Small intestine (tissue), 7 donors: ENCODE results near the gene TRHDE. TPM values are rescaled to one million over a fixed set of nuclear protein-coding genes. Genes with fewer than 3 reads are reported as not detected.

ENCODE experiments used
- DNase-seq, 2 donors: peaks; one replicate each; pipeline versions ENCODE4 v3.0.0 to v3.0.0-alpha.2; 2013
- FAIRE-seq: peaks from 2 replicates; lab custom pipeline; 2012; peaks lifted over from hg19 to GRCh38; lab: Jason Lieb, UNC
- H3K27ac ChIP-seq, 3 donors: one replicate each; pipeline ENCODE4 v1.5.1; 2013; ENCODE audit warnings: low read length in 2 of 3, mild to moderate bottlenecking in 2 of 3, control low read depth in 1 of 3, inconsistent platforms in 1 of 3, low read depth in 1 of 3, moderate library complexity in 1 of 3
- H3K27me3 ChIP-seq, 3 donors: one replicate each; pipeline ENCODE4 v1.6.1; 2013; ENCODE audit warnings: low read length in 3 of 3, inconsistent platforms in 1 of 3; ENCODE audit not compliant: control insufficient read depth in 3 of 3, insufficient read depth in 3 of 3
- H3K36me3 ChIP-seq, 3 donors: one replicate each; pipeline ENCODE4 v1.6.1; 2013; ENCODE audit warnings: low read length in 3 of 3, inconsistent platforms in 1 of 3, low read depth in 1 of 3, mild to moderate bottlenecking in 1 of 3, moderate library complexity in 1 of 3; ENCODE audit not compliant: control insufficient read depth in 3 of 3, insufficient read depth in 2 of 3
- H3K4me1 ChIP-seq, 3 donors: one replicate each; pipeline ENCODE4 v1.6.1; 2013; ENCODE audit warnings: low read length in 2 of 3, inconsistent platforms in 1 of 3, low read depth in 1 of 3, mild to moderate bottlenecking in 1 of 3, moderate library complexity in 1 of 3; ENCODE audit not compliant: control insufficient read depth in 3 of 3, insufficient read depth in 2 of 3
- H3K4me3 ChIP-seq, 3 donors: one replicate each; pipeline ENCODE4 v1.5.1; 2013; ENCODE audit warnings: low read length in 3 of 3, control low read depth in 1 of 3, inconsistent platforms in 1 of 3, low read depth in 1 of 3, mild to moderate bottlenecking in 1 of 3, moderate library complexity in 1 of 3
- H3K9me3 ChIP-seq, 2 donors: one replicate each; pipeline ENCODE4 v1.6.1; 2013; ENCODE audit warnings: low read depth in 1 of 2, low read length in 1 of 2; ENCODE audit not compliant: control insufficient read depth in 2 of 2, insufficient read depth in 1 of 2
- WGBS, 3 donors: extraction: QIAGEN DNeasy Blood & Tissue Kit; methylation state at CpG; one replicate each; pipeline ENCODE4 v1.1.7; 2013; 5-methylcytosine and 5-hydroxymethylcytosine counted together
- polyA plus RNA-seq, 4 donors: library from polyadenylated mRNA; stranded (reverse) in 3 of 4; unstranded in 1 of 4; fragments of 200-250 nt in 3 of 4; fragments of 120-200 nt in 1 of 4; gene quantifications; one replicate each; pipeline versions ENCODE4 v1.2.1 to v1.2.3, GENCODE V29; 2013
- donor health status: healthy with polysubstance abuse.
- donor health status: control.
- donor health status: control.
- donor health status: Bipolar disorder and iron deficiency.
- donor health status: healthy.

Gene TRHDE
- polyA plus RNA-seq, 4 donors, result 0.98 to 14.6 (median 1.8) TPM

DNA sequence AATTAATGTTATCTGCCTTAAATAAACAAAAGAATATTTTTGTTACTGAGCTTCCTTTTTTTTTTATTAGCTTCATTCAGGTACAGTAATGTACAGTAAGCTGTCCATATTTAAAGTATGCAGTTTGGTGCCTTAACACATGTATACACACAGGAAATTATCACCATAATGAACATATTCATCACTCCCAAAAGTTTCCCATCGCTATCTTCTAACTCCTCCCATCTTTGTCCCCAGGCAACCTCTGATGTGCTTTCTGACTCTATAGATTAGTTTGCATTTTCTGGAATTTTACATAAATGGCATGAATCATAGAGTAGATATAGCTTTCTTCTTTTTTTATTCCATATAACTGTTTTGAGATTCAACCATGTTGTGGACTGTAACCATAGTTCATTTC is 193.0 kb downstream of the TRHDE start:
- H3K27me3 ChIP-seq, result no peaks in the 10 kb centered on the region
- DNase-seq (no peak), FAIRE-seq (no peak)
- no peaks in the 10 kb centered on the region for H3K9me3 ChIP-seq
- H3K4me1 ChIP-seq, result no peaks in the 10 kb centered on the region
- H3K4me3 ChIP-seq, result no peak overlapping the region
- no peaks in the 10 kb centered on the region for H3K36me3 ChIP-seq
- no peak overlapping the region for H3K27ac ChIP-seq
- 87 to 91% (median 87%) methylated on average over 1 of the region's 1 CpG for WGBS, 3 donors

DNA sequence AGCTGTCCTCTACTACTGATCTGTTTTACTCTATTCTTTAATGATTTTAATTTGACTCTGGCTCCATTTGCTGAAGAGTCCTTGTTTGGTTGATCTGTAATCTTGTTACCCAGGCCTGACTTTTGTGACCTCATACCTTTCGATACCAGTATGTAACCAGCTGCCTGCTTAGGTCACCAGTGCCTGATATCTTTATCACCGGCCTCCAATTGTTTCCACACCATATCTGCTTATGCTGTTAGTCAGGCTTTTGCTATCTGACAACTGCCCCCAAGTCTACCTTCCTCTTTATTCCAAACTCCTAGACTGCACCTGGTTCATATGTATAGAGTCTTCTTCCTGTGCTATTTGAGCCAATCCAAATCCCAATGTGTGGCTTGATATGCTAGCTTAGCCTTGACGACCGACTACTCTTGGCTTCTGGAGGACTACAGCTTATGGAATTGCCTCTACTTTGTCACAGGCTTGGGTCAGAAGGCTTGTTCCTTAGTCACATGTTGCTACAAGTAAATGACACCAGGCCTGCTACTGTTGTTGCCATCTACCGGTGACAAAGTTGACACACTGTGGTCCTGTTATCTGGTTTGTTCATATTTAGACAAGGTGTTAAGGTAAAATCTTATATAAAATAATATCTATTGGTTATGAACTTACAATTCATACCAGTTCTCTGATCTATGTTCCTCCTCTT is 193.9 kb downstream of the TRHDE start:
- Histone ChIP-seq H3K27ac (no peak overlapping the region), H3K4me3 (no peak overlapping the region), H3K36me3 (no peaks in the 10 kb centered on the region), H3K27me3 (no peaks in the 10 kb centered on the region), H3K9me3 (no peaks in the 10 kb centered on the region), H3K4me1 (no peaks in the 10 kb centered on the region)
- DNase-seq (peak in 1 of 2 donors; percentile 16), FAIRE-seq (no peak)
- WGBS, 3 donors, result 77 to 88% (median 80%) methylated on average over 5 of the region's 5 CpGs

DNA sequence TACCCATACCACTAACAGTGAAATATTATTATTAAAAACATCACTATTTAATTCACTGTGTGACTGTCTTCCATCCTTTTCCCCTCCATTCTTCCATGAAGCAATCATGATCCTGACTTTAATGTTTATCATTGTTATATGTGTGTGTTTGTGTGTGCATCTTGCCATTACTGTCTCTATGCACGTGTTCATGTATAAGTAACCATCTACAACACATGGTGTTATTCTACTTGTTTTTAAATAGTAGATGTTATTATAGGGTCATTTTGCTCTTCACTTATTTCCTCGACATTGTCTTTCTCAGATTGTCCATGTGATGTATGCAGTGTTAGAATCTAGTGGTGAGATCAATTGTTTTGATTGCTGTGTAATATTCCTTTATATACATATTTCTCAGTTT is 195.8 kb downstream of the TRHDE start:
- 90 to 93% (median 90%) methylated on average over 2 of the region's 2 CpGs for WGBS, 3 donors
- Histone ChIP-seq H3K36me3 (no peaks in the 10 kb centered on the region), H3K27ac (no peak overlapping the region), H3K4me3 (no peak overlapping the region), H3K27me3 (no peaks in the 10 kb centered on the region), H3K9me3 (no peaks in the 10 kb centered on the region), H3K4me1 (no peaks in the 10 kb centered on the region)
- DNase-seq (no peak), FAIRE-seq (no peak)

DNA sequence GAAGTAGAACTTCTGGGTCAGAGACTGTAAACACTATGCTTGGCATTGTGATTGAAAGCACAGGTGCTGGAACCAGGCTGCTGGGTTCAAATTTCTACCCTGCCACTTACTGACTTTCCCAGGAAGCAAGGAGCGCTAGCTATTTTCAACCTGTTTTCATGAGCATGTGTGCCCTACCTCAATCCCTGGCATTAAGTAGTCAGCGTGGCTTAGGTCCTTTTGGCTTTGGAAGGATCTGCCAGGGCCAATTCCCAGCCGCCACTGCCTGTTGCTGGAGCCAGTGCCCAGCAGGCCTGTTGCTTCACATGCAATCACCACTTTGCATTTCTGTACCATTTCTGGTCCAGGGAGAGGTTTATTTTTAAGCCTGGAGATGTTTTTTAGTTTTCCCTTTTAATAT is 196.3 kb downstream of the TRHDE start:
- WGBS, 3 donors, result 88 to 91% (median 90%) methylated on average over 3 of the region's 3 CpGs
- no peaks in the 10 kb centered on the region for H3K36me3 ChIP-seq
- FAIRE-seq (no peak), DNase-seq (no peak)
- no peaks in the 10 kb centered on the region for H3K27me3 ChIP-seq
- no peaks in the 10 kb centered on the region for H3K4me1 ChIP-seq
- no peaks in the 10 kb centered on the region for H3K9me3 ChIP-seq
- H3K4me3 ChIP-seq, result no peak overlapping the region
- no peak overlapping the region for H3K27ac ChIP-seq

DNA sequence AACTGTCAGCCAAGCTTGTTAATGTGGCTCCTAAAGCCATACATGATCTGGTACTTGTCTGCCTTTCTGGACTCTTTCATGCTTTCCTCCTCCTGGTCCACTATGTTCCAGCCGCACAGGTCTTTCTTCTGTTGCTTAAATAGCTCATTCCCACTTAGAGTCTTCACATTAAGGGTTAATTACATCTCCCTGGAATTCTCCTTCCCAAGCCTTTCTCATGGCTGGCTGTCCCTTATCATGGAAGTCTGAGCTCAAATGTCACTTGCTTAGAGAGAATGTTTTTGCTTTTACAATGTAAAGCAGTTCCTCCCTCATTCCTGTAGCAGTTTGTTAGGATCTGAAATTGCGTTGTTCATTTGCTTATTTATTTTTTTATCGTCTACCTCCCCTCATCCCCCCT is 199.6 kb downstream of the TRHDE start:
- H3K4me3 ChIP-seq, result no peak overlapping the region
- no peak for DNase-seq
- no peak for FAIRE-seq
- H3K27me3 ChIP-seq, result no peaks in the 10 kb centered on the region
- no peak overlapping the region for H3K27ac ChIP-seq
- no peaks in the 10 kb centered on the region for H3K4me1 ChIP-seq
- peaks cover 0 to 2% (median 0%) of the 10 kb centered on the region in 3 donors for H3K36me3 ChIP-seq
- no peaks in the 10 kb centered on the region for H3K9me3 ChIP-seq
- WGBS, 3 donors, result 44 to 88% (median 71%) methylated on average over 3 of the region's 3 CpGs

DNA sequence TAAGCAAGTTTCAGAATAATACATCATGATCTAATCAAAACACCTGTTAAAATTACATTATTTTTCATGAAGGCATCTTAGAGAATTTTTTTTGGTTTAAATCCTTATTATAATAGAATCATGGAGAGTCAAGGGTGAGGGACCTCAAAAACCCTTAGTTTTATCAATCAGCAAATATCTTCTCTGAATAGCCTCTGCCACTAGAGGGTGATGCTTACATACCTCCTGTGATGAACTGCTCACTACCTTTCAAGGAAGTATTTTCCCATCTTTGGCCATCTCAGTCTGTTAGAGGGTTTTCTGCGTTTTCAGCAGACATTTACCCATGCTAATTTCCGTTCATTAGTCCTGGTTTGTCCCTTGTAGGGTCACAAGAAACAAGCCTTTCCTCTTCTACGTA is 200.2 kb downstream of the TRHDE start:
- WGBS, 3 donors, result 76 to 85% (median 82%) methylated on average over 3 of the region's 3 CpGs
- H3K4me3 ChIP-seq, result no peak overlapping the region
- H3K4me1 ChIP-seq, result no peaks in the 10 kb centered on the region
- DNase-seq, result peak in 1 of 2 donors; percentile 2
- H3K36me3 ChIP-seq, result peaks cover 0 to 2% (median 0%) of the 10 kb centered on the region in 3 donors
- no peak overlapping the region for H3K27ac ChIP-seq
- no peaks in the 10 kb centered on the region for H3K27me3 ChIP-seq
- FAIRE-seq, result no peak
- H3K9me3 ChIP-seq, result no peaks in the 10 kb centered on the region

DNA sequence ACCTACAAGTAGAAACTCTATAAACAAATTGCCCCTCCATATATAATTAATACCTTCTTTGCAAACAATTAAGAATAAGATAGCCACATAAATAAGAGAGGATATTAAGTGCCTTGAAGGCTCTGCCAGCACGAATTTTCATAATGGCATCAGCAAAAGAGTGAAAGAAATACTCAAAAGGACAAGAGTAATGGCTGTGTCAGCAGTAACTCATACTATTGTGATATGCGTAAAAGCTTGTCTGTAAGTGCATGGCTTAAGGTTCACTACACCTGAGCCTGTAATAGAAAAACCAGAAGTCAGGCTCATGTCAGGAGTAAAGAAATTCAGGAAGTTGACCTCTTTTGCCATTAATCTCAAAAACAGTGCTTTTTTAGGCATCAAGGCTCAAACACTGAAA is 204.1 kb downstream of the TRHDE start:
- no peak overlapping the region for H3K27ac ChIP-seq
- no peaks in the 10 kb centered on the region for H3K9me3 ChIP-seq
- no peak overlapping the region for H3K4me3 ChIP-seq
- no peaks in the 10 kb centered on the region for H3K4me1 ChIP-seq
- H3K36me3 ChIP-seq, result peaks cover 0 to 2% (median 0%) of the 10 kb centered on the region in 3 donors
- FAIRE-seq (no peak), DNase-seq (no peak)
- 76 to 92% (median 88%) methylated on average over 2 of the region's 2 CpGs for WGBS, 3 donors
- H3K27me3 ChIP-seq, result no peaks in the 10 kb centered on the region

DNA sequence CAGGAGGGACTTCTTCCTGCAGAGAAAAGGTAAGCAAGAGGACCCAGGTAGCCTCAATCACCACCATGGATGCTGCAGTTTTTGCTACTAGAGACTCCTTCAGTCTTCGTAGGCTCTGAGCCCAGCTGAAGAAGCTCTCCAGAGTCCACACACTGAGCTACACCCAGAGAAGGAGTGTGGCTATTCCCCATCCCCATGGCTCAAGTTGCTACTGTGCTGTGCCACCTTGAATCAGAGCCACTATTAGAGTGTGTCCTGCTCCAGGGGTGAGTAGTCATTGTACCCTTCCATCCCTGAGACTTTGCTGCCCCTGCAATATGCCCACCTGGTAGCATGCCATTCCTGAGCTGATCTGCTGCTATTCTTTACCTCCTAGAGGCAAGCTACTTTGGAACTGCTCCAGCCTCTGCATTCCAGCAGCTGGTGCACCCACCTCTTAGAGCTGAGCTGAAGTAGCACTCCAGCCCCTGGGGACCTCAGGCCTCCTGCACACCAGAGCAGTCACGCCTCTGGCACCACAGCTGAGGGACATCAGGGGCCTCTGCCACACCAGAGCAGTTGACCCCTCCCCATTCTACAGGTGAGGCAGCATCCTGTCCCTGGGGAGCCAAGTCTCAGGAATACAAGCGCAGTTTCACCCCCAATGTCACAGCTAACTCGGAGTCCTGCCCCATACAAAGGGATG is 213.0 kb downstream of the TRHDE start:
- DNase-seq (no peak), FAIRE-seq (no peak)
- Histone ChIP-seq H3K27me3 (no peaks in the 10 kb centered on the region), H3K4me3 (no peak overlapping the region), H3K27ac (no peak overlapping the region), H3K4me1 (no peaks in the 10 kb centered on the region), H3K9me3 (peaks cover 0 to 9% of the 10 kb centered on the region in 2 donors), H3K36me3 (peaks cover 0 to 14% (median 0%) of the 10 kb centered on the region in 3 donors)
- WGBS, 3 donors, result 86% methylated on average over 4 of the region's 4 CpGs
